HPDE6-E6E7 (cell line): Measurements from ENCODE around the gene FANCD2OS.
"Not testable (repeated sequence)": the region's sequence is repeated elsewhere in the genome, so short reads cannot be mapped to it uniquely, and the experiment has no call there.

Experiments used
- DNase-seq: peaks from one replicate; pipeline ENCODE4 v3.0.0; 2011; ENCODE audit warnings: missing footprints; ENCODE audit errors: extremely low spot score

FANCD2OS gene

GRCh38 chr3:10093678-10094077, 14.4 kb downstream of the FANCD2OS start:
- no peak for DNase-seq

GRCh38 chr3:10091387-10091786, 16.7 kb downstream of the FANCD2OS start:
- not testable (repeated sequence) for DNase-seq

DNA sequence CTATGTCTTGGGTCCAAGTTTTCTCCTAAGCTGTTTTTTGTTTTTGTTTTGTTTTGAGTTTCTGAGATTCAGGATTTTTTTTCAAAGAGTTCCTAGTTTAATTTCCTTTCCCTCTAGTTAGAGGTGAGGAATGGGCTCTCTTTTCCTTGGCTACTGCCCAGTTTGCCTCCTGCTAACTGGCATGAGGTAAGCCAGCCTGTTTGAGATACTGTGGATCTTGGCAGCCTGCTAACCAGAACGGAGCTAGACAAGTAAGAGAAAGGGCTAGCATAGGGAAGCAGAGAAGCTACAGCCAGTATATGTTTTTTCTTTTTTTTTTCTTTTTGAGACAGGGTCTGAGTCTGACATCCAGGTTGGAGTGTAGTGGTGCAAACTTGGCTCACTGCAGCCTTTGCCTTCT, 17.3 kb downstream of the FANCD2OS start:
- not testable (repeated sequence) for DNase-seq

GRCh38 chr3:10090179-10090578, 17.9 kb downstream of the FANCD2OS start:
- no peak for DNase-seq

GRCh38 chr3:10088256-10088655, 19.8 kb downstream of the FANCD2OS start:
- DNase-seq, result no peak

- peak; percentile 15 for DNase-seq
Observed at GRCh38 chr3:10085738-10086137, 22.3 kb downstream of the FANCD2OS start.

GRCh38 chr3:10081871-10082270, 26.2 kb downstream of the FANCD2OS start:
- no peak for DNase-seq

- no peak for DNase-seq
Observed at GRCh38 chr3:10074666-10075065, 33.4 kb downstream of the FANCD2OS start.

DNA sequence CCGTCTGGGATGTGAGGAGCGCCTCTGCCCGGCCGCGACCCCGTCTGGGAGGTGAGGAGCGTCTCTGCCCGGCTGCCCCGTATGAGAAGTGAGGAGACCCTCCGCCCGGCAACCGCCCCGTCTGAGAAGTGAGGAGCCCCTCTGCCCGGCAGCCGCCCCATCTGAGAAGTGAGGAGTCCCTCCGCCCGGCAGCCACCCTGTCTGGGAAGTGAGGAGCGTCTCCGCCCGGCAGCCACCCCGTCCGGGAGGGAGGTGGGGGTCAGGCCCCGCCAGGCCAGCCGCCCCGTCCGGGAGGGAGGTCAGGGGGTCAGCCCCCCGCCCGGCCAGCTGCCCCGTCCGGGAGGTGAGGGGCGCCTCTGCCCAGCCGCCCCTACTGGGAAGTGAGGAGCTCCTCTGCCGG, 38.0 kb downstream of the FANCD2OS start:
- not testable (repeated sequence) for DNase-seq

- no peak for DNase-seq
Observed at GRCh38 chr3:10055097-10055496, 53.0 kb downstream of the FANCD2OS start.
